ENCODE results near the gene PTGFRN.

The PTGFRN gene

DNA sequence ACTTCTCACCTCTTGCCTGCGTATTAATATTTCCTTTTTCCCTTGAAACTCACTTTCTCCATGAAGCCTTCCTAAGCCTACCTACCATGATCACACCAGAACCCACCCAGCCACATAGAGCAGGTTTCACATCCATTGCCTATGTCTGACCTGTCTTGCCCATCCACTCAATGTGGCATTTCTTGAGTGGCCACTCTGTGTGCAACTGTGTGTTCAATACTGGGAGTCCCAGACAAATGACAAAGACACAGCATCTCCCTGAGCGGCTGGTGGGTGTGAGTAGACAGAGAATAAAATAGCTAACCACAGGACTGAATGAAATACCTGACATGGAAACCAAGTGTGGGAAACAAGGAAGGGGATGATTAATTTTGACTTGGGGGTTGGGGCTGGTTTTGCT lies 3.1 kb downstream of the PTGFRN start:
- DNase-seq (ENCODE audit: low read depth, low spot score): no peak
- H3K4me3 ChIP-seq (ENCODE audit: low read length): no peak overlapping the region

DNA sequence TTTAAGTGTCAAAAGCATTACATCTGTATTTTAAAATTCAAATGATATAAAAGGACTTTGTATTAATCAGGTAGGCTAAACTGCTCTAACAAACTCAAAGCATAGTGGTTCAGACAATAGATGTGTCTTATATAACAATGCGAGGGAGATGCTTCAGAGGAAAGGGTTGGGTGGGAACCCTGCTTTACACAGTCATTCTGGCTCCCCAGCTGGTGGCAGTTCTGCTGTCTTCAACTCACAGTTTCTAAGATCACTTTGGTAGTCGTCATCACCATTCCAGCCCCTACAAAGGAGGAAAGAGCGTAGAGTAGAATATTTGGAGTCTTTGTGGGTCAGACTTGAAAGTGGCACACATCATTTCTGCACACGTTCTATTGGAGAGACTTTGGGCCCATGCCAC lies 4.2 kb downstream of the PTGFRN start:
- DNase-seq (ENCODE audit: low read depth, low spot score): no peak
- H3K4me3 ChIP-seq (ENCODE audit: low read length): no peak overlapping the region

DNA sequence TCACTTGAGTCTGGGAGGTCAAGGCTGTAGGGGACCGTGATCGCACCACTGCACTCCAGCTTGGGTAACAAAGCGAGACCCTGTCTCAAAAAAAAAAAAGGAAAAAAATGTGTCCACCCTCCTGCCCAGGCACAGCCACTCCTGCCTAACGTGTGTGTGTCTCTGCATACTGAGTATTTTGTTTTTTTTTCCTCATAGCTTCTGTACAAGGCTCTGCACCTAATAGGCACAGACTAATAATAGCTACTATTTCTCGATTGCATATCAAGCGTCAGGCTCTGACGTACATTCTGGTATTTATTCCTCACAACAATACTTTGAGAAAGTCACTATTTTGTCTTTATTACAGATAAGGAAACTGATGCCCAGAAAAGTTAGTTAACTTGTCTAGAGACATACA lies 5.0 kb downstream of the PTGFRN start:
- DNase-seq (ENCODE audit: low read depth, low spot score): no peak
- no peak overlapping the region for H3K4me3 ChIP-seq (ENCODE audit: low read length)

DNA sequence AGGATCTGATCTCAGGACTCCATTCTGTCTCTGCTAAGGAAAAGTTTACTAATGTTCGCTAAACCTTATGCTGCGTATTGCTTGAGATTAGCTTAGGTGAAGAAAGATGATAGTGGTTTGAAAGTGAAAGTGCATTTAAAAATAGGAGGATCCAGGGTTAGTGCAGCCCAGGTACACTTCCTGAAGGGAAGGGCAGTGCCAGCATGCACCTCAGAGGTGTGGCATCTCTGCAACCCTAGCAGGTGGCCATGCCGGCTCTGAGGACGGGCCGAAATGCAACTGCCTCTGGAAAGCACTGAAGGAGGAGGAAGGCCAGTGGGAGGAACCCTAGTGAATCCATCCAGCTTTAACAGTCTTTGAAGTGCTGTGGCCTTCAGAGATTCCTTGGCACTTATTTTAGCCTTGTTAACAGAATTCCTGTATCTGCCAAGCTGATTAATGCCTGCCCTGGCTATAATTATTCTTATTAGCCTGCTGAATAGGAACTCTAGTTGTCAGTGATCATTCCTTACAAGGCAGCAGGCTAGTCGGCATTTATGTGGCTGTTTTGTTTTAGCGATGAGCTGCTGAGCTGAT lies 5.5 kb downstream of the PTGFRN start:
- DNase-seq (ENCODE audit: low read depth, low spot score): no peak
- no peak overlapping the region for H3K4me3 ChIP-seq (ENCODE audit: low read length)

DNA sequence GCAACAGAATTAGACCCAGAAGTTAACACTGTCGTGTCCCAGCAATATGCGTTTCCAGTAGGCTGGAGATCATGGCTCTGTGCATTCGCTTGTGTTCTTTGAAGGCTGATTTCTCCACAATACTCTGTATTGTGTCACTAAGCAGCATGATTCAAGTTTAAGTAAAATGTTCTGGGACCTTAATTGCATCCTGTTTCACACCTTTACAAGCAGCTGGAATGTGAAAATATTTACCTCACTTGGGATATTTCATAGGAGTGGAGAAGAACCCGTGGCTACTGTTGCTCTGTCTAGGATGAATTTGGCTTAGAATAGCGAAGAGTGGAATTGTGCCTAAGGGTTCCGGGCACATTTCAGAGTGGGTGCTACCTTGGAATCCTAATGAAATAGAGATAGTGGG lies 6.3 kb downstream of the PTGFRN start:
- DNase-seq (ENCODE audit: low read depth, low spot score): no peak

DNA sequence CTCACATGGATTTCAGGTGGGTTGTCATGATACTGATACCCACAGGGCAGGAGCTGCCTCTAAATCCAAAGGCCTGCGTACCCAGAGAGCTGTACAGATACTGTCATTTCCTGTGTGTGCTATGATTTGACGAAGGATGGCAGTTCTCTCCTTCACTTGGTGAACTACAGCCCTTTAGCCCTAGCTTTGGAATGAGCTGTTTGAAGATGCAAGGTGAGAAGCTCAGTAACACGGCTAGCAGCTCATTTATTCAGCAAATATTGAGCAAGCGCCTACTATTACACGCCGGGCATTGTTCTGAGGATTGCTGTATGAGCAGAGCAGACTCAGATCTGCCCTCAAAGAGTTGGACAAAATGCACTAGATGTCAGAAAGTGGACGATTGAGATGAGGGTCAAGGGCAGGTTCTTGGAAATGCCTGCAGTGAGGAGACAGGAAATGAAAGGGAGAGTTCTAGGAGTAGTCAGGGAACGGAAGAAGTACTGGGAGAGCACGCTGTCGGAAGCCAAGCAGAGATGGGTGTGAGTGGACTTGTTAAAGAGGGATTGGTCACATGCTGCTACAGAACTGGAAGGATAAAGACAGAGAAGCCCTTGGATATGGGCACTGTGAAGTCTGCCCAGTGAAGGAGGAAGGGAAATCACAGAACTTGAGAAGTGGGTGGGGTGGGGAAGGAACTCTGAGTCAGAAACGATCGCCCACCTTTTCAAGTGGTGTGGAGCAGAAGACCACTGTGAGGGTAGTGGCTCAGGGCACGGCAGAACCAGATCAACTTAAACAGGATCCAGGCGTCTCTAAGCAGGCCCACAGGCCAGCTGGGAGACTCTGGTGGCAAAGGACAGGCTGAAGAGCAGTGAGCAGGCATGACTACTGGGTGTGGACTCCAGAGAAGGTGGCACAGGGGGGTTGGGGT lies 7.1 kb downstream of the PTGFRN start:
- H3K4me3 ChIP-seq (ENCODE audit: low read length): no peak overlapping the region
- DNase-seq (ENCODE audit: low read depth, low spot score): no peak

More for the DNA sequence above, 6.3 kb downstream of the PTGFRN start:
- H3K4me3 ChIP-seq (ENCODE audit: low read length): no peak overlapping the region

DNA sequence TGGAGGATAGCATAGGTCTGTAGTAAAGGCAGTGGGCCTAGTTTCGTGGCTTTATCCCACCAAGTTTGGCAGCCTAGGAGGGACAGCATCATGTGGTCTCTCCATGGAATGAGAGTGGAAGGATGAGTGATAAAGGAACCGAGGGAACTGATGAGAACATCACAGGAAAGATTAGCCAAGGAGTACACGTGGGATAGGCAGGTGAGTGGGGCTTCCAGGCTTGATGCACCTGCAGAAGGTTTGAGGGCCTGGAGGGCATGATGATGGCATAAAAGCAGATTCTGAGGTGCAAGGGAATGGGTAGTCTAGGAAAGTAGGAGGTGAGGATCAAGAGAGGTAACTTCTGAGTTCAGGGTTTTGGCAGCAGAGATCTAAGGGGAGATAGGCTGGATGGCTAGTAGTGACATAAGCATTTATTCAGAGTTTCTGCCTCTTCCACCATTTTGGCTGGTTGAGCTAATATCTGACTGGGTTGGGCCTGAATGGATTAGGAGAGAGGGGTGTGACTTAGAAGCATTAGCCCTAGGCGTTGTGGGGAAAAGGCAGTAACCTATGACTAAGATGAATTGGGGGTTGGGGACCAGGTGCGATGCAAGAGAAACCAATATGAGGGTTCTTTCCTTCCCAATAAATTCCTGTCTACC lies 9.1 kb downstream of the PTGFRN start:
- DNase-seq (ENCODE audit: low read depth, low spot score): no peak
- H3K4me3 ChIP-seq (ENCODE audit: low read length): no peak overlapping the region

DNA sequence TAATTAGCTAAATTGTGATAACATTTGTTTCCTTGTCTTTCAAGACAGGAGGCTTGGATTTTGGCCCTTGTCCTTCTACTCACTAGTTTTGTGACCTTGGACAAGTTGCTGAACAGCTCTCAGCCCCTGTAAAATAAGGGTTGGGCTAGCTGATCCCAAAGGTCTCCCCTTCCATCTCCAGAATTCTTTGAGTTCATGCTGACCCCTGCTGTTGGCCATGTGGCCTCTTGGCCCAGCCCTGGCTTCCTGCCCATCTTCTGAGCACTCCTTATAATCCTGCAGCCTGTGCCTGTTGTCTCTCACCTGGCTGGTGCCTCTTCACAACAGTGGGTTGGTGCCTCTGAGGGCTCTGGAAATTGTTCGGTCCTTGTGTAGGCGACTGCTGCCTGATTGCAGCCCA lies 10.1 kb downstream of the PTGFRN start:
- no peak overlapping the region for H3K4me3 ChIP-seq (ENCODE audit: low read length)
- no peak for DNase-seq (ENCODE audit: low read depth, low spot score)

DNA sequence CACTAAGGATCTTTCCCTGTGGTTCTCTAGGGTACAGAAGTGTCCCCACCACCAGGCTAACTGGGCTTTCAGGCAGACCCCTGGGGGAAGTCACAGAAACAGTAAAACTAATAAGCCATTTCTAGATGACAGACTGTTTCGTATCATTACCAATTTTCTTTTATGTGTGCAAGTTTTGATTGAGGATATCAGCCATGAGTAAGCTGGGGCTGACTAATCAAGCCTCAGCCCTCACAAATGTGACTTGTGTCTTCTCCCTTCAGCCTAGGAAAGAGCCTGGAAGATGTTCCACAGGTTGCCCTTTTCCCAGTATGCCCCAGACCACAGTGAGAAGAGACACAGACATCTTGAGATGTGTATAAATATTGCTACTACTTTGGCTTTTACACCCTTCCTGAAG lies 10.5 kb downstream of the PTGFRN start:
- DNase-seq (ENCODE audit: low read depth, low spot score): no peak
- no peak overlapping the region for H3K4me3 ChIP-seq (ENCODE audit: low read length)

DNA sequence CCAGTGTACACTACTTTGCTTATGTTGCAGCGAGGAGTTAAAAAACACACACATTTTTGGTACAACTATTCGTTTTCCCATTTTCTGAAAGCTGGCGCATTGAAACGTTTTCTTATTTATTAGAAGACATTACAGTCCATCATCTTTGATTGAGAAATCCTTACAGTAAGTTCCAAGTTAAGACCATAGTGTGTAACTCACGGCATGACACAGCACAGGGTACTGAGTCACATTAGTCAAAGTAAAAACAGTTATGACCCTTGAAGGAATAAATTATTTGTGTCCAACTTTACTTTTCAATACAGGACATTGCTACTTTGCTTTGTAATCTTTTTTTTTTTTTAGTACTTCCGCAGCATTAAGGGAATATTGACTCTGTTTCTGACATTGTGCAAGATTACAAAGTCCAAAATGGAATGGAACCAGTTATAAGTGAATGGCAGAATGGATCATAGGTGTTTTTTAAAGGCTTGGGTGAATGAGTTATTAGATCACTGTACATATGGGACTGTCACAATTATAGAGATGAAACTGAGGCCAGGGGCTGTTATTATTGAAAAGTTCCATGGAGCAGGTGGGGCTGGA lies 11.7 kb downstream of the PTGFRN start:
- no peak overlapping the region for H3K4me3 ChIP-seq (ENCODE audit: low read length)
- DNase-seq (ENCODE audit: low read depth, low spot score): no peak

DNA sequence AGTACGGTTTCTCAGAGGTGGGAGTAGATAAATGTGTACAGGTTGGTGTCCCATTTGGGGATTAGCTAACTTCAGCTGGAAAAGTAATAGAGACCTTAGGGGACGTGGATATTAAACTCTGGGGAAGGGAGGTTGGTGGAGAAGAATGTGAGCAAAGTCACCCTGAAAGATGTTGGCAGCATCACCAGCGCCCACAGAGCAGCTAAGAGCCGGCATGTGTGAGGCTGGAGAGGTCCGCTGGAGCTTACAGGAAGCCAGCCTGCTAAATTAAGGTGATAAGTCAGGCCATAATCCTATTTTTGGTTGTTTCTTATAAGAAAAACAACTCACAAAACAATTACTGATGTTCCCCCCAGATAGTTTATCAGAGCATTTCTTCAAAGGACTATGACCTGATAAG lies 12.2 kb downstream of the PTGFRN start:
- H3K4me3 ChIP-seq (ENCODE audit: low read length): no peak overlapping the region
- no peak for DNase-seq (ENCODE audit: low read depth, low spot score)

DNA sequence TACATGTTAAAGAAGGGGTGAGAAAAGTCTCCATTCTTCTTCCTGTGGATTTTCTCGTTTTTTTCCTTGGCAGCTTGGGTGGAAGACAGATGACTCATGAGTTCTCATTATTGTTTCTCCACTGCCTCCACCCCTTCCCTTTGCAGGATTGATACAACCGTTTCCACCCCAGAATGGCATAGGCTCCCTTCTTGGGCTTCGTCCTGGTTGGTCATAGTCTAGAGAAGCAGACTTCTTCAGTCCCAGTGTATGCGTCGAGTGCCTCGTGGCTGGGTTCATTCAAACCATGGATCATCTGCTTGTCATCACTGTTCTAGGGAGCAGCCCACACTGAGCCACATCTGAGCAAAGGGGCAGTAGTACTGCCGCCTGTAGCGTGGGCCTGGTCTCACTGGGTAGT lies 13.7 kb downstream of the PTGFRN start:
- no peak overlapping the region for H3K4me3 ChIP-seq (ENCODE audit: low read length)
- DNase-seq (ENCODE audit: low read depth, low spot score): no peak

DNA sequence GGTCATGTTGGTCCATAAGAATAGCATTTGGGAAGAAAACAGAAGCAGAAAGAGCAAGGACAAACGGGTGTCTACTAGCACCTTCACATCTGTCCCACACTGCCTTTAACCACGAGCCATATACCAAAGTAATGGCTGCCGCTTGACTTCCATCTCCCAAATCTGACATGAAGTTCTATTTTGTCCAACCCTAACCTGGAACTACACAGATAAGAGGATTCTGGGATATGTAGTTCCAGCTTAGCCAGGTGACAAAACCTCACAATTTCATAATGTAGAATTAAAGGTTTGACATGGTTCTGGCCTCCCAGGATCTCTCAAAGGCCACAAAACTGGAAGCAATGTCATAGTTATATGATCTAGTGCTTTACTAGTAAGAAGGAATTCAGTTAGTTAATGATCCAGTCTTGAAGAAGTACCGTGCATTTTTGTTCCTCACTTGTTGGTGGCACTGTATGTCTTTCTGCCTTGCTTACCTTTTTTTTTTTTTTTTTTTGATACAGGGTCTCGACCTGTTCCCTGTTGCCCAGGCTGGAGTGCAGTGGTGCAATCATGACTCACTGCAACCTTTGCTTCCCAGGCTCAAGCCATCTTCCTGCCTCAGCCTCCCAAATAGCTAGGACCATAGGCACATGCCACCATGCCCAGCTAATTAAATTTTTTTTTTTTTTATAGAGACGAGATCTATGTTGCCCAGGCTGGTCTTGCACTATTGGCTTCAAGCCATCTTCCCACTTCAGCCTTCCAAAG lies 17.5 kb downstream of the PTGFRN start:
- no peak for DNase-seq (ENCODE audit: low read depth, low spot score)
- H3K4me3 ChIP-seq (ENCODE audit: low read length): no peak overlapping the region

DNA sequence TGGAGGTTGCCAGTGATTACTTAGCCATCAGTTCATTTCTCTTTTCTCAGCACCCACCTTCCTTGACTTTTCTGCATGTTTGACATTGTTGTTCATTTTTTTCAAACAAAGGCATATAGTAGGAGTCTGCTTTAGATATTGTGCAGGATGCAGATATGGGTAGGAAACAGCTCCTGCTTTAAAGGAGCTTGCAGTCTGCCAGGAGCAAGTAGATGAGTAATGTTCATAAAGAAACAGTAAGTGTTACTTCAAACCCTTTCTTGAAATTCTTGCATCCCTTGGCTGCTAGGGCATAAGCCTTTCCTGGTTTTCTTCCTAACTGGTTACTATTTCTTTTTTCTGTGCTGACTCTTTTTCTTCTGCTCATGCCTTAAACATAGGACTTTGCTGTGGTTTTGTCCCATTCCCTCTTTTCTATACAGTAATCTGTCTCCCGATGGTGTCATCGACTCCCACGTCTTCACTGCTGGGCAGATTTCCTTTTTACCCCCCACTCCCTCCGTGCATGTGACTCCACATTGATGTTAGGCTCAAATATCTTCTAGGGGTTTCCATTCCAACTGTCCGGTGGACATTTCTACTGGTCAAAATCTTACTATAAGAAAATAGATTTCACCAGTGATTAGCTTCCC lies 20.4 kb downstream of the PTGFRN start:
- no peak overlapping the region for H3K4me3 ChIP-seq (ENCODE audit: low read length)
- DNase-seq (ENCODE audit: low read depth, low spot score): no peak

DNA sequence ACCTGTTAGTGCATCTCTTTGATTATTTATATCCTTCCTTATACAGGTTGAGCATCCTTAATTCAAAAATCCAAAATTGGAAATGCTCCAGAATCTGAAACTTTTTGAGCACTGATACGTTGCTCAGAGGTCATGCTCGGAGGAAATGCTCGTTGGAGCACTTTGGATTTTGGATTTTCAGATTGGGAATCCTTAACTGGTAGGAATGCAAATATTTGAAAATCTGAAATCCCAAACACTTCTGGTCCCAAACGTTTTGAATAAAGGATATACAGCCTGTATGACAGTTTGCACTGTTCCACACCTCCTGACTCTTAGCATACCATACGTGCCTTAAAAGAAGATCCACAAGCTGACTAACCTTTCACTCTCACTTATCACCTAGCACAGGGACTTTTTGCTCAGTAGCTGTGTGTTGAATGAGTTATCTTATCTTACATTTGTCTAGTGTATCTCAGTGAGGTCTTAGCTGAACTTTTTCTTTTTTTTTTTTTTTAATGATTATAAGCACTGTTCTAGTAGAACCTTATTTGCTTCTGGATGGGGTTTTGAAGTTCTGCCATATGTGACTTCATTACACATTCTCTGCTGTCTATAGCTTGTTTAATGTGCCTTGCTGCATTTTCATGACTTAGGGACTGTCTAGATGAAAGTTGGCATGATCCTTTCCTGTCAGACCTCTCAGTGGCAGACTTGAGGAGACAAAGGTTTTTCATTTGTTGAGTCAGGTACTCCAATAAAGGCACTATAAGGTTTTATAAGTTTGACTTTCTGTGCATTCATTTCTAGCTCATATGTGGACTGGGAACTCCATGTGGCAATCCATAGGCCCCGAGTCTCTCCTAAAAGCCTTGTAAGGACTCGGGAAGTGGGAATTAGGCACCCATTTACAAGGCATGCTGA lies 21.6 kb downstream of the PTGFRN start:
- no peak overlapping the region for H3K4me3 ChIP-seq (ENCODE audit: low read length)
- no peak for DNase-seq (ENCODE audit: low read depth, low spot score)

DNA sequence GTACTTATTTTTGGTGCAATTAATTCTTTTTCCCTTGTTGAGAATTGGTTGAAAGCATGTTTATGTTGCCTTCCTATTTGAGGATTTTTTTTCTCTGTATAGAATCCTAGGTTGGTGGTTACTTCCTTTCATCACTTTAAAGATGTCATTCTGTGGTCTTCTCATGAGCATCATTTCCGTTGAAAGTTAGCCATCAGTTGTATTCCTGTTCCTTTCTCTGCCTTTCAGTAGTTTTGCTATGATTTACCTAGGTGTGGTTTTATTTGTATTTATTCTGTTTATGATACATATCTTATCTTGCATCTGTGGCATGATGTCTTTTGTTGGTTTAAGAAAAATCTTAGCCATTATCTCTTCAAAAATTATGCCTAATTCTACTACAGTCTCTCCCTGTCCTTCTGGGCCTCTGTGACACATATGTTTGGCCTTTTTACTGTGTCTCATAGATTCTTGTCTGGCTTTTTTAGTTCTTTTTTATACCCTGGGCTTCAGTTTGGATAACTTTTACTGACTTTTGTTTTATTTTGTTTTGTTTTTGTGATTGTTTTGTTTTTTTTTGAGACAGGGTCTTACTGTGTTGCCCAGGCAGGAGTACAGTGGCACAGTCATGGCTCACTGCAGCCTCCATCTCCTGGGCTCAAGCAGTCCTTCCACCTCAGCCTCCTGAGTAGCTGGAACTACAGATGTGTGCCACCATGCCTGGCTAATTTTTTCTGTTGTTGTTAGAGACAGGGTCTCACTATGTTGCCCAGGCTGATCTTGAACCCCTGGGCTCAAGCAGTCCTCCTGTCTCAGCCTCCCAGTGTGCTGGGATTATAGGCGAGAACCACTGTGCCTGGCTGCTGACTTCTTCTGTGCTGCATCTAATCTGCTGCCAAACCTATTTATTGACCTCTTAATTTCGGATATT lies 24.1 kb downstream of the PTGFRN start:
- no peak overlapping the region for H3K4me3 ChIP-seq (ENCODE audit: low read length)
- DNase-seq (ENCODE audit: low read depth, low spot score): peak; percentile 49

DNA sequence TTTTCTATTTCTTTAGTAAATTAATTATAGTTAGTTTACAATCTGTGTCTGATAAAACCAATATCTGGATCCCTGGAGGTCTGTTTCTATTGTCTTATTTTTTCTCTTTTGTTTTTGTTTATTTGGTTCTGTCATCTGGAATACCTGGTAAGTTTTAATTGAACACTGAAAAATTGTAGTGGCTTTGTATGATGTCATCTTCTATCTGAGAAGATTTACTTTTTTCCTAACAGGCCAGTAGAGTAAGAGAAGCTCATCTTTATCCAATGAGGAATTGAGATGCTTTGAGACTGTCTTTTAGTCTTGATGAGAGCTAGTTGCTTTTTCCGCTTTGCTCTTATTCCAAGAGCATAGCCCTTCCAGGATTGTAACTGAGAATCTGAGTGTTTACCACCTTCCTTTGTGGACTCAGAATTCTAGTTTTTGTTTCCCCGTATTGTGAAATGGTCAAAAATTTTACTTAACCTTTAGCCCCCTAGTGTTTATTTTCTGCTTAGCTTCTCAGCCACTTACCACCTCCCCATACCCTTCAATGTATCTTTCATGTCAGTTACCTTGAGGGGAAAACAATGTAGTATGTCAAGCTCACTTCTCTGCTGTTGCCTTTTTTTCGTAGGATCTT lies 25.0 kb downstream of the PTGFRN start:
- H3K4me3 ChIP-seq (ENCODE audit: low read length): no peak overlapping the region
- DNase-seq (ENCODE audit: low read depth, low spot score): peak; percentile 58
